GM21529 (cell line): ENCODE measurements around the gene SEC14L2.
"Not testable (repeated sequence)": the region's sequence is repeated elsewhere in the genome, so short reads cannot be mapped to it uniquely, and the experiment has no call there.

Experiments
- ATAC-seq: cut with Tn5 transposase; IDR thresholded peaks from one replicate; pipeline ENCODE4 v1.9.1; 2021; ENCODE audit not compliant: unreplicated experiment

The SEC14L2 gene

DNA sequence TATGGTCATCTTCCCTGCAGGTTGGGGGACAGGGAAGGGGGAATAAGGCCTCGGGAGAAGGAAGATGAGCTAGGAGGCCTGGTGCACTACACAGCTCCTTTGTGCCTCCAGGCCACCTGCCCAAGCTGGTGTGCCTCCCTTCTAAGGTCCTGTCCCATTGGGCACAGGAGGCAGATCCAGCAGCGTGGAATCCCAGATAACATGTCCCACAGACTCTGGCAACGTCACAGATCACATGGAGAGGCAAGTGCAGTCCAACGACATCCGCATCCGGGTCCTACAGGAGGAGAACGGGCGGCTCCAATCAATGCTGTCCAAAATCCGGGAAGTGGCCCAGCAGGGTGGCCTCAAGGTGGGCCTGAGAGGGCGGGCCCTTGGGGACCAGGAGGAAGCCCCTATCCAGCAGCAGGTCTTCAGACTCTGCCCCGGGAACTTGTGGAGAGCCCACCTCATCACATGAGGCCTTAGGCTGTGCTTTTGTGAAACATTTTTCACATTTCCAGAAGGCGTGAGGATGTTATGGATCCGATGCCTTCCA is 21.4 kb upstream of the SEC14L2 start:
- ATAC-seq, result no peak

DNA sequence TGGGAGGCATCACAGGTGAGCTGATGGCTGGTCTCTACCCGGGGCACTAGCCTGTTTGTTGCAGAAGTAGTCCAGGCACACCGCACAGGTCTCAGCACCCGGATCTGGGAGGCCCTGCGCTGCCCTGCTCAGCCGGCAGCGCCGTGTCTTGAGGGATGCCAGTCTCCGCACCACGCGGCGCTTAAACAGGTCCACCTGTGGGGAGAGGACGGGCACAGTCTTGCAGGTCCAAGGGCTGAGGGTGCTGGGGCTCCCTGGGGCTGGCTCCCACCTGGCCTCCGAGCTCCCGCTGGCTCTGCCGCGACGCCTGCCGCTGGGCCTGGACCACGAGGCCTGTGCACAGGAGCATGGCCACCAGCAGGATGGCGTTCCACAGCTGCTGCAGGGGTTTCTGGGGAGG is 16.8 kb upstream of the SEC14L2 start:
- no peak for ATAC-seq

DNA sequence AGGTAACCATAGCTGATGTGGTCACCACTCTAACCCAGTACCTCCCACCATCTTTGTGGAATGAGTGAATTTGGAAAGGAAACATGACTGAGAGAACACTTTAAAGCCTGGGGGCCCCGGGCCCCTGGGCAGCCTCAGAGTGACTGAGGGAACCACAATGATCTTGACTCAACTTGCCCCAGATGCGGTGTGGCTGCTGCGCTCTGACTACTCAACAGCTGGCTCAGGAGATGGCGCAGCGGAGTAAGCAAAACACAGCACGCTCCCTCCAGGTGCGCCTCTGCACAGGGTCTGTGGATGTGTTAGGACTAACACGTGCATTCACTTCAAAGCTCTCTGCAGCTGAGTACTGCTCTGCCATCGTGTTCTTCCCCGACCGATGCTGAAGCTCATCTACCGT is 15.6 kb upstream of the SEC14L2 start:
- no peak for ATAC-seq

DNA sequence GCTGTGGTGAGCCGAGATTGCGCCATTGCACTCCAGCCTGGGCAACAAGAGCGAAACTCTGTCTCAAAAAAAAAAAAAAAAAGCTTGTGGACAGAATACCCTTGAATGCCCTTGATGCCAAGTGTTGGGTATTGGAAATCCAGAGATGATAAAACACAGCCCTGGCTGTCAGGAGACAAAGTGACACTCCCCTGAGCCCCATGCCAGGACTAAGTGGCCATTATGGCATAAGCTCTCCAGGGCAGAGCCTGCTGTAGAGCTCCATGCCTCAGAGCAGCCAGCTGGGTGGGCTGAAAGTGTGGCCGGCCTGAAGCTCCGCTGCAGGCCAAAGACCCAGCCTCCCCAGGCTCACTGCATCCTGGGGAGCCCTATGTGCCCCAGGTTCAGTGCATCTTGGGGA is 14.5 kb upstream of the SEC14L2 start:
- ATAC-seq, result no peak

- ATAC-seq, result no peak
Measured at GRCh38 chr22:30383061-30383460, 13.8 kb upstream of the SEC14L2 start.

GRCh38 chr22:30385942-30386341 is 10.9 kb upstream of the SEC14L2 start:
- no peak for ATAC-seq

DNA sequence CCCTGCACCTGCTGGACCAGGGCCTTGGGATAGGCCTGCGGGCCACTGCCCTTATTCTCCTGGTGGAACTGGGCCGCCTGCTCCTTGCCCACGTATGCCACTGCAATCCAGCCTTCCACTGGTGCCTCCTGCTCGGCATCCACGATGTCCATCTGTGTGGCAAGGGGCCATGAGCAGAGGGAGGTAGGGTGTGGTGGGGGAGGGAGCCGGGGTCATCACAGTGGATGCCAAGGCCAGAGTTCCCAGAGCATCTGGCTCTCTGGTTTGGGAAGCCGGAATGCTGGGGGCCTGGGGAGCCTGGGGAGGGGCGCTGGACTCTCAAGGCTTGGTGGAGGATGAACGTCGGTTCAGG is 10.2 kb upstream of the SEC14L2 start:
- ATAC-seq, result no peak

- peak; percentile 67 for ATAC-seq
Measured at GRCh38 chr22:30386960-30387827, 9.6 kb upstream of the SEC14L2 start, which contains the start of gene RNF215. RNF215 (minus strand) TSS chr22:30387411; CDS start chr22:30387313, 98 bp downstream.

GRCh38 chr22:30390974-30391691 is 5.7 kb upstream of the SEC14L2 start:
- ATAC-seq, result peak; percentile 37

DNA sequence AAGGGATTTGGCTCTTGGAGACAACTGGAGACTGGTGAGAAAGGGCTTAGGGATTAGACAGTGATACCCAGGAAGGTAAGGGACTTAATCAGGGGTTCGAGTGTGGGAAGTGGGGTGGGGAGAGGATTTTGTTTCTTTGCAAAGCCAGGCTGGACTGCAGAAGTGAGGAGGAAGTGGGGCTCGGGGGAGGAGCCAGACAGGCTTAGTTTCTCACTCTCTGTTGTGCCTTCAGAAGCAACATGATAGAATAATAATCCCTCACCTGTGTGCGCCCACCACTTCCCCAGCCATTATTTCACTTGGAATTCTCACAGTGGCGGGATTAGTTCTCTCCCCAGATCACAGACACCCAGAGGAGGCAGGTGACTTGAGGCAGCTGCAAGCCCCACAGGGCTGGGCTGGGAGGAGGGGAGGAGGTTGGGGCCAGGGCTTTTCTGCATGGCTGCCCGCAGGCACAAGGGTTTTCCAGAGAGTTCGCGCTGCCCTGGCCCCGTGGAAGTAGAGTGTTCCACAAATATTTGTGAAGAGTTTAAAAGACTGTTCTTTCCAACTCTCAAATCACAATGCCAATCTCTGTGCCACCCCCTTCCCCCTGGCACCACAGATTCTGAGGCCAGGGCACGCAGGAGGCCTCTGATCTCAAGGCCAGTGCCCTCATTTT is 4.0 kb upstream of the SEC14L2 start:
- ATAC-seq, result no peak

DNA sequence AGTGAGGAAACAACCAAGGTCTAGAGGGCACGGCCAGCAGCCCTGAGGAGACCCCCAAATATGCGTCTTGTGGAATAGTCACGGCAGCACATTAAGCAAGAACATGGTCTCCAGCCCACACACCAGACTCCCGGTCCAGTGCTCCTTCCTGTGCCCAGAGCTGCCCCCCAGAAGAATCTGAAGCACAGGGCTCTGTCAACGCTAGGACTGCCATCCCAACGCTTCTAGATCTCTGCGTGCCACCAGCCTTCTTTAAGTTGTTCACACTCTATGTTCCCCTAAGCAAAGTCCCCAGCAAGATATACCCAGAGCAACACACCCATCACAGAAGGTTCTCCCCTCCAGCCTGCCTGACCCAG is 3.5 kb upstream of the SEC14L2 start:
- ATAC-seq, result no peak

DNA sequence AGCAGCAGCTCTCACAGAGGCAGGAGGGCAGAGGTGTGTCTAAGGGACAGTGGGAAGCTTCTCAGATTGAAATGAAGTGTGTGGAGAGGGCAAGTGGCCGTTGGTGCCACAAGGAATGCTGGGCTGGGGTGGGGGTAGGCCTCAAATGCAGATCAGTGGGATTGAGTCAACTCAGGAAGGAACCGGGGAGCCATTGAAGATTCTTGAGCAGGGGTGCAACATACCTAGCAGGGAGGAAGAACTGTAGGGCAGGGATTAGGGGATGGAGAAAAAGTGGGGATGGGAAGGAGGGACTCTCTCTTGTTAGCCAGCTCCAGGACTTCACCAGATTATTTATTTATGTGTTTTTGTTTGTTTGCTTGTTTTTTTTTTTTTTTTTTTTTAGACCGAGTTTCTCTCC is 2.9 kb upstream of the SEC14L2 start:
- ATAC-seq, result no peak

DNA sequence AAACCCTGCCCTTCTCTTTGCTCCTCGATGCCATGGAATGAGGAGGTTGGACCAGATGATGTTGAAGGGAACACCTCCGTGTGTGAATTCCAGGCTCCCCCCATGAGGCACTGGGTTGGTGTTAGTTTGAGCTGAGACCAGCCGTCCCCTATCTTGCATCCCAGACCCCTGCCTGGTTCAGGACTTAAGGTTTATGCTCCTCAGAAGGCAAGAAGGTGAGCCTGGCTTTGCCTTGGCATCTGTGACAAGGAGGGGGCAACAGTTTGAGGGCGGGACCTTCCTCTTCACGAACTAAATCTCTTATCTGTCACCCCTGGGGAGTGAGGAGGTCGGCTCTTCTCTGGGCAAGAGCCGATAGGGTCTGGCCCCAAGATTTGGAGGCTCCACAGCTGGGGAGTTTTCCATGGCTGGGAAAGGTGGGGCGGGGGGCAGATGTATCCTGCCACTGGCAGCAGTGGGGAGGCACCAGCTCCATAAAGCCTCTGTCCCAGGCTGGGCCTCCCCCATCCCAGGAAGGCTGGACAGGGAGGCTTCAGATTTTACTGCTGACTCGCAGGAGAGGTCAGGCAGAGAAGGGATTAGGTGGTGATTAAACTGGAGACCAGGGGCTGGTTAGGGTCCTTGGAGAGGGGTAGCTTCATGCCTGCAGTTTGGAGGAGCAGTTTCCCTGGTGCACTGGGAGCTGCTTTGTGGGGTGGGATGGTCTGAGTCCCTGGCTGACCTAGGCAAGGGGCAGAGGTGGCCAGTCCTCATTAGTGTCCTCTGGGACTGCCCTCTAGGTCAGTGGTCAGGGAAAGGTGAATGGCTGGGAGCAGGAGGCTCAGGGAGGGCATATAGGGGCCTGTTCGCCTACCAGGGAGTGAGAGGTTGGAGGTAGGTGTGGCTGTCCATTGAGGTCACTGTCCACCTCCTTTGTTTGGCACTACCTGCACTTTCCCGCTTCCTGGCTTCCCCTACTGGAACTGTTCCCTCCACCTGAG is 1.1 kb downstream of the SEC14L2 start:
- ATAC-seq, result no peak

DNA sequence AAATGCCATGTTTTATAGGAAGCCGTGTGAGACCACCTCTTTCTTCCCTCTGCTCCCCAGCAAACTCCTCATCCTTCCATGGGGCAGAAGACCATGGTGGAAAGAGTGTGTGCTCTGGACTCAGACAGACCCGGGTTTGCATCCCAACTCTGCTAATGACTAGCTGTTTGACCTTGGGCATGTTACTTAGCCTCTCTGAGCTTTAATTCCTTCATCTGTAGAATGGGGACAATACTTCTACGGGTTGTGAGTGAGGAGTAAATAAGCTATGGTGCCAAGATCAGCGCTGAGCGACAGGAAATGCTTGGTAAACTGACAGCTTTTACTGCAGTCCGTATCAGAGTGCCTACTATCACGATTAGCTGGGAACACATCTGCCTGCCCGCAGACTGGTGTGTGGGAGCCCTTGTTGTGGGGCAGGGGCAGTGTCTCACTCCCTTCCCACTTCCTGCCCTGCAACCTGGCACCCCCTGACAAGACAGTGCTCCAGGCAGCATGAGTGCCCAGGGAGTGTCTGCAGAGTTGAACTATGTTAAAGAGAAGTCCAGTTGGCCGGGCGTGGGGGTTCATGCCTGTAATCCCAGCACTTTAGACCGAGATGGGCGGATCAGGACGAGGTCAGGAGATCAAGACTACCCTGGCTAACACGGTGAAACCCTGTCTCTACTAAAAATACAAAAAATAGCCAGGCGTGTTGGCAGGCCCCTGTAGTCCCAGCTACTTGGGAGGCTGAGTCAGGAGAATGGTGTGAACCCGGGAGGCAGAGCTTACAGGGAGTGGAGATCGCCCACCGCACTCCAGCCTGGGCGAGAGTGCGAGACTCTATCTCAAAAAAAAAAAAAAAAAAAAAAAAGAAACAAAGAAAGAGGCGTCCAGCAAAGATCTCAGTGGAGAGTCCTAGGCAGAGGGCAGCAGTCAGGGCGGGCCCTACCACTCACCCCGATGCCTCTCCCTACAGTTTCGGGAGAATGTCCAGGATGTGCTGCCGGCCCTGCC is 2.2 kb downstream of the SEC14L2 start:
- ATAC-seq, result no peak

GRCh38 chr22:30399718-30400117 is 2.9 kb downstream of the SEC14L2 start:
- no peak for ATAC-seq

DNA sequence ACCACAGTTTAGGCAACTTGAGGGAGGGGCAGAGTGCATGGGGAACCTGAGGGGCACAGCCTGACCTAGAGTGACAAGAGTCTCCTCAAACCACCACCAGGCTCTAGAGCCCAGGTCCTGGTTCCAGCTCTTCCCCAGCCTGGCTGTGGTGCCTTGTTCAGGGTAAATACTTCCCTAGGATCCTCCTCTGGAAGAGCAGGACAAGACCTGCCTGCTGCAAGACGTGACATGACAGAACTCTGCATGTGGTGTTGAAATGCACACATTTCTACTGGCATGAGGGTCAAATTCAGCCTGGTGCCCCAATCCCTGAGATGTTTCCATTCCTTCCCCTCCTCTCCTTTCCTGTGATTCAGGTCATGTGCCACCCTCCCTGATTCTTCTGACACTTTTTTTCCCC is 3.3 kb downstream of the SEC14L2 start:
- ATAC-seq, result no peak

DNA sequence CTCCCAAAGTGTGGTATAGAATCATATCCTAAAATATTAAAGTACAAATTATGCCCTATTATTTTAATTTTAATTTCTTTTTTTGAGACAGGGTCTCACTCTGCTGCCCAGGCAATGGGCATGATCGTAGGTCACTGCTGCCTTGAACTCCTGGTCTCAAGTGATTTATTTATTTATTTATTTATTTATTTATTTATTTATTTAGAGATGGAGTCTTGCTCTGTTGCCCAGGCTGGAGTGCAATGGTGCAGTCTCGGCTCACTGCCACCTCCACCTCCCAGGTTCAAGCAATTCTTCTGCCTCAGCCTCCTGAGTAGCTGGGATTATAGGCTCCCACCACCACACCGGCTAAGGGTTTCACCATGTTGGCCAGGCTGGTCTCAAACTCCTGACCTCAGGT is 4.2 kb downstream of the SEC14L2 start:
- not testable (repeated sequence) for ATAC-seq

DNA sequence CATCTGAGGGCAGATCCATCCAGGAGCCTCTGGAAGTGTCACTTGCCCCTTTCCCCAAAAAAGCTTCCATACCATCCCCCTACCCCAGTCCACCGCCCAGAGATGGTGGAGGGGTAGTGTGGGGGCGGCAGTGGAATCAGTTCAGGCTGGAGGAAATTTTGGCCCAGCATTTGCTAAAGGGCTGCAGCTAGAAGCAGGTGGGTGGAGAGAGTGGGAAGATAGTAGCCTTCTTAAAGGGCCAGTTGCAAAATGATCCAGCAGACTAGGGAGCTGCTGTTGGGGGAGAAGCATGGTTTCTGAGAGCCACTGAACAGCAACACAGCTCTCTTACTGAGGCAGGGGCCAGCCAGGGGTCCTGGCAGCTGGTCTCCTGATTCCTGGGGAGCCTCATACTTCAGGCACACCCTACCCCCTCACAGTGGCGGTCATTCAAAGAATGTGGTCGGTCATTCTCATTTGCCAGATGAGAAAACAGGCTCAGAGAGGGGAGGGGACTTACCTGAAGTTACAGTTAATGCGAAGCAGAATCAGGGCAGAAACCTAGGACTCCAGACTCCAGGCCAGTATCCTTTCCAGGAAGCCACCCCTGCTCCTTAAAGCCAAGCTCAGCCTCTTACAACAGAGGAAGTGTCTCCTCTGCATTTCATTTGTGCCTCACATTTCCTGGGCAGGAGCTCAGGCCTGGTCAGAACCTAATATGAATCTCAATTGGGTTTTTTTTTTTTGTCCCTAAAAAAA is 5.4 kb downstream of the SEC14L2 start:
- no peak for ATAC-seq

GRCh38 chr22:30402766-30403104 is 5.9 kb downstream of the SEC14L2 start:
- ATAC-seq, result not testable (repeated sequence)
